Stomach (tissue), 9 donors: ENCODE results near the gene TRERF1. TPM values are rescaled to one million over a fixed set of nuclear protein-coding genes. Genes with fewer than 3 reads are reported as not detected.

Experiments used
- DNase-seq, 2 donors: peaks; one replicate each; pipeline versions ENCODE4 v3.0.0 to v3.0.0-alpha.2; 2013 to 2019
- H3K27ac ChIP-seq, 5 donors: fragments of 200-600 bp in 4 of 5; sonication (generic) in 4 of 5; one replicate each; pipeline ENCODE4 v1.5.1; 2013 to 2019; ENCODE audit warnings: mild to moderate bottlenecking in 1 of 5, moderate library complexity in 1 of 5
- H3K27me3 ChIP-seq, 3 donors: fragments of 200-600 bp; sonication (generic); one replicate each; pipeline ENCODE4 v1.5.1; 2017 to 2019; ENCODE audit warnings: mixed run types in 1 of 3
- H3K36me3 ChIP-seq, 4 donors: fragments of 200-600 bp; sonication (generic); 1 replicate in 3 of 4; 2 replicates in 1 of 4; pipeline ENCODE4 v1.5.1; 2016 to 2019
- H3K4me1 ChIP-seq, 4 donors: fragments of 200-600 bp; sonication (generic); one replicate each; pipeline ENCODE4 v1.5.1; 2016 to 2019
- H3K4me3 ChIP-seq, 4 donors: fragments of 200-600 bp; sonication (generic) in 3 of 4; one replicate each; pipeline ENCODE4 v1.5.1; 2016 to 2019; ENCODE audit warnings: mild to moderate bottlenecking in 1 of 4
- H3K9me3 ChIP-seq, 4 donors: fragments of 200-600 bp; sonication (generic); one replicate each; pipeline ENCODE4 v1.5.1; 2016 to 2019
- CTCF ChIP-seq, 7 experiments: fragments of 450-650 bp in 4 of 7; fragments of 200-600 bp in 3 of 7; sonication (generic) in 3 of 7; IDR thresholded peaks; one replicate each; pipeline ENCODE4 v1.5.1; 2016 to 2019; ENCODE audit warnings: antibody characterized with exemption in 7 of 7, control low read depth in 2 of 7, mild to moderate bottlenecking in 1 of 7
- EP300 ChIP-seq: sonication (generic); formaldehyde crosslinking; IDR thresholded peaks from one replicate; pipeline ENCODE4 v1.6.1; 2017; ENCODE audit warnings: antibody characterized with exemption
- POLR2A ChIP-seq, 4 donors: fragments of 450-650 bp; IDR thresholded peaks; one replicate each; pipeline ENCODE4 v1.6.1; 2016; ENCODE audit warnings: antibody characterized with exemption in 4 of 4, control low read depth in 2 of 4, mild to moderate bottlenecking in 1 of 4, moderate library complexity in 1 of 4
- POLR2AphosphoS5 ChIP-seq, 3 donors: sonication (generic); formaldehyde crosslinking; IDR thresholded peaks; one replicate each; pipeline ENCODE4 v1.6.1; 2016; ENCODE audit warnings: antibody characterized with exemption in 3 of 3
- WGBS, 5 donors: extraction: QIAGEN DNeasy Blood & Tissue Kit in 3 of 5; methylation state at CpG; one replicate each; pipeline versions ENCODE4 v1.1.5 to v1.1.7; 2013 to 2018; 5-methylcytosine and 5-hydroxymethylcytosine counted together
- intact Hi-C: fragments of 100-400 bp; cut with DNase I; formaldehyde crosslinking; loops from one replicate; pipeline ENCODE4 v1.15.1; 2023; ENCODE audit warnings: low total_unique reads
- polyA plus RNA-seq, 3 donors: library from polyadenylated mRNA; stranded (reverse); fragments of 200-250 nt; gene quantifications; one replicate each; pipeline ENCODE4 v1.2.3, GENCODE V29; 2013
- total RNA-seq, 5 donors: library from RNA; depleted of rRNA; stranded (reverse); fragments of >200 nt; gene quantifications; one replicate each; pipeline versions ENCODE4 v1.1.0 to v1.2.3, GENCODE V29; 2014 to 2016
- donor health status: healthy with polysubstance abuse.
- donor health status: Bipolar disorder and iron deficiency.
- donor health status: healthy.

TRERF1 gene
- total and polyA plus RNA-seq, 8 donors = 2.1 to 8.1 (median 4.9) TPM

- peaks cover 3 to 38% (median 23%) of the 10 kb centered on the region in 4 donors for H3K36me3 ChIP-seq
- no peak for DNase-seq
- 43 to 51% (median 43%) methylated on average over 3 of the region's 3 CpGs for WGBS, 5 donors
- no peak overlapping the region for H3K27ac ChIP-seq
- peaks cover 4 to 40% (median 12%) of the 10 kb centered on the region in 4 donors for H3K4me1 ChIP-seq
- no peak overlapping the region for H3K4me3 ChIP-seq
- TF ChIP-seq CTCF (IDR thresholded peaks at IDR 0.05) (no peak), POLR2AphosphoS5 (IDR thresholded peaks at IDR 0.05) (no peak), EP300 (no peak), POLR2A (IDR thresholded peaks at IDR 0.05) (no peak)
- H3K27me3 ChIP-seq = no peaks in the 10 kb centered on the region
- intact Hi-C loops = no loop called here
- H3K9me3 ChIP-seq = no peaks in the 10 kb centered on the region
These were observed 250.3 kb downstream of the TRERF1 start for GRCh38 chr6:42201382-42201781.

- WGBS, 5 donors = 22 to 42% (median 35%) methylated on average over 1 of the region's 1 CpG
- peak in 1 of 2 donors; percentile 65 for DNase-seq
These were observed 251.7 kb downstream of the TRERF1 start for GRCh38 chr6:42200035-42200434.

GRCh38 chr6:42199106-42199981, 252.4 kb downstream of the TRERF1 start:
- Histone ChIP-seq H3K27ac (peak overlapping the region in 3 of 5 donors; percentile 50 to 61 (median 55)), H3K4me3 (no peak overlapping the region), H3K36me3 (peaks cover 0 to 20% (median 13%) of the 10 kb centered on the region in 4 donors), H3K9me3 (no peaks in the 10 kb centered on the region), H3K27me3 (no peaks in the 10 kb centered on the region), H3K4me1 (peaks cover 0 to 25% (median 8%) of the 10 kb centered on the region in 4 donors)
- intact Hi-C loops = no loop called here
- TF ChIP-seq EP300 = no peak
- TF ChIP-seq POLR2AphosphoS5 (IDR thresholded peaks at IDR 0.05) = no peak
- TF ChIP-seq POLR2A (IDR thresholded peaks at IDR 0.05) = no peak
- TF ChIP-seq CTCF (IDR thresholded peaks at IDR 0.05) = no peak
- 85 to 95% (median 91%) methylated on average over 5 of the region's 5 CpGs for WGBS, 5 donors
- no peak for DNase-seq

More at GRCh38 chr6:42200035-42200434, 251.7 kb downstream of the TRERF1 start:
- Histone ChIP-seq H3K9me3 (no peaks in the 10 kb centered on the region), H3K36me3 (peaks cover 0 to 27% (median 16%) of the 10 kb centered on the region in 4 donors), H3K4me1 (peaks cover 4 to 32% (median 12%) of the 10 kb centered on the region in 4 donors), H3K27me3 (no peaks in the 10 kb centered on the region), H3K27ac (peak overlapping the region in 3 of 5 donors; percentile 14 to 61 (median 55)), H3K4me3 (no peak overlapping the region)
- TF ChIP-seq POLR2AphosphoS5 (IDR thresholded peaks at IDR 0.05) (no peak), EP300 (no peak)
- intact Hi-C loops = no loop called here

GRCh38 chr6:42197555-42198362, 254.0 kb downstream of the TRERF1 start:
- peak; percentile 4 to 17 for DNase-seq
- peak overlapping the region in 2 of 5 donors; percentile 25 to 56 for H3K27ac ChIP-seq
- no peaks in the 10 kb centered on the region for H3K9me3 ChIP-seq
- H3K27me3 ChIP-seq = no peaks in the 10 kb centered on the region
- peaks cover 0 to 7% (median 4%) of the 10 kb centered on the region in 4 donors for H3K36me3 ChIP-seq
- WGBS, 5 donors = 58 to 71% (median 65%) methylated on average over 13 of the region's 13 CpGs
- TF ChIP-seq POLR2A (IDR thresholded peaks at IDR 0.05) = no peak
- TF ChIP-seq CTCF (IDR thresholded peaks at IDR 0.05) = no peak
- TF ChIP-seq EP300 = no peak
- peak in 1 of 3 donors; percentile 18 for TF ChIP-seq POLR2AphosphoS5 (IDR thresholded peaks at IDR 0.05)
- H3K4me3 ChIP-seq = no peak overlapping the region
- peaks cover 0 to 17% (median 6%) of the 10 kb centered on the region in 4 donors for H3K4me1 ChIP-seq
- intact Hi-C loops = no loop called here
